GM18505 (cell line): ENCODE data around the gene LIG3.
"Not testable (repeated sequence)": the region's sequence is repeated elsewhere in the genome, so short reads cannot be mapped to it uniquely, and the experiment has no call there.

Source experiments
- ATAC-seq: cut with Tn5 transposase; IDR thresholded peaks from one replicate; pipeline ENCODE4 v1.9.1; 2021; ENCODE audit not compliant: unreplicated experiment
- POLR2A ChIP-seq: IDR thresholded peaks from 4 replicates; pipeline ENCODE4 v1.6.1; 2011; ENCODE audit warnings: borderline replicate concordance; ENCODE audit not compliant: insufficient read depth, insufficient read length; ENCODE audit errors: extremely low read depth

Gene LIG3

DNA sequence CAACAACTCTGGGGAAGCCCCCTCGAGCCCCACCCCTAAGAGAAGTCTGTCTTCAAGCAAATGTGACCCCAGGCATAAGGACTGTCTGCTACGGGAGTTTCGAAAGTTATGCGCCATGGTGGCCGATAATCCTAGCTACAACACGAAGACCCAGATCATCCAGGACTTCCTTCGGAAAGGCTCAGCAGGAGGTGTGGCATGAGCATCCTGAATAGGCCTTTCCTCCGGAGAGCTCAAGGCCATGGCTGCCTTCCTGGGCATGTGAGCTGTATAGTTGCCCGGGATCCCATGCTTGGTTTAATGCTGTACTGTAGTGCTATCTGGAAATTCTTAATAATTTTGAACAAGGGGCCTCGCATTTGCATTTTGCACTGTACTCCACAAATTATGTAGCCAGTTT is 9.2 kb downstream of the LIG3 start:
- ATAC-seq: no peak
- no peak for TF ChIP-seq POLR2A

DNA sequence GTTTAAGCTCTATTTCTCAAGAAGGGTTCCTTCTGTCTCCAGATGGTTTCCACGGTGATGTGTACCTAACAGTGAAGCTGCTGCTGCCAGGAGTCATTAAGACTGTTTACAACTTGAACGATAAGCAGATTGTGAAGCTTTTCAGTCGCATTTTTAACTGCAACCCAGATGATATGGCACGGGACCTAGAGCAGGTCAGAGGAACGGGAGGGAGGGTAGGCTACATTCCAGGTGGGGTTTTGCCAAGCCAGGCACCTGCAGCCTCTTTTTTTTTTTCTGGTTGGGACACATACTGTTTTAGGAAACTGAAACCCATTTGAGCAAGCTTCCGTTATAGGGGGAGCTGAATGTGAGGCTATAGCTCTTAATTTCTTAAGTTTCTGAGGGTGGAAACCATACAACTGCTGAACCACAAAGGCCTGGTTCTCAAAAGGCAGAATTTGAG is 10.6 kb downstream of the LIG3 start:
- ATAC-seq: no peak
- TF ChIP-seq POLR2A: no peak

DNA sequence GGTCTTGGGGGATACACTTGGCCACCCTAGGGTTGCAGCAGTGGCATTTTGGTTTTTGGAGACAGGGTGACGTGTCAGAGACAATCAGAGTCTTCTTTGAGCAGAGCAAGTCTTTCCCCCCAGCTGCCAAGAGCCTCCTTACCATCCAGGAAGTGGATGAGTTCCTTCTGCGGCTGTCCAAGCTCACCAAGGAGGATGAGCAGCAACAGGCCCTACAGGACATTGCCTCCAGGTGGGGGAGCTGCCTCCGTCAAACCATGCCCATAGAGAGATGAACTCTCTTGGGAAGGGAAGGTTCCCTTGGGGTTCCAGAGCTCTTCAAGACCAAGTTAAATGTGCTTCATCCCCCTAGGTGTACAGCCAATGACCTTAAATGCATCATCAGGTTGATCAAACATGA is 11.3 kb downstream of the LIG3 start:
- no peak for ATAC-seq
- TF ChIP-seq POLR2A: no peak

DNA sequence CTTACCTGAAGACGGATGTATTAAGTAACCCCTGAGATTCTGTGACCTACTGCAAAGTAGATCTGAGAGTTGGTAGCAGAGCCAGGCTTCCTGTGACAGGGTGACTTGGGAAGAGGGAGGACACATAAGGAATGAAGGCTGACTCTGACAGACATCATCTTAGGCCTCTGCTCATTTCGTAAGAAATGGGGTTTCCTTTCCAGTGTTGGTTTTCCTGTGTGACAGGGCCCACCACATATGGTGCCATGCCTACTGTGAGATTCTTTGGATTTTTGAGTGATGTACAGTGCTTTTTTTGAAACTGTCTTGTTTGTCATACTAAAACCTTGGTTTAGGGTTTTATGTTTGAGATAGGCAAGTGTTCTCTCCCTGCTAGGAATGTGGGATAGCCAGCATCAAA is 12.7 kb downstream of the LIG3 start:
- TF ChIP-seq POLR2A: no peak
- ATAC-seq: no peak

DNA sequence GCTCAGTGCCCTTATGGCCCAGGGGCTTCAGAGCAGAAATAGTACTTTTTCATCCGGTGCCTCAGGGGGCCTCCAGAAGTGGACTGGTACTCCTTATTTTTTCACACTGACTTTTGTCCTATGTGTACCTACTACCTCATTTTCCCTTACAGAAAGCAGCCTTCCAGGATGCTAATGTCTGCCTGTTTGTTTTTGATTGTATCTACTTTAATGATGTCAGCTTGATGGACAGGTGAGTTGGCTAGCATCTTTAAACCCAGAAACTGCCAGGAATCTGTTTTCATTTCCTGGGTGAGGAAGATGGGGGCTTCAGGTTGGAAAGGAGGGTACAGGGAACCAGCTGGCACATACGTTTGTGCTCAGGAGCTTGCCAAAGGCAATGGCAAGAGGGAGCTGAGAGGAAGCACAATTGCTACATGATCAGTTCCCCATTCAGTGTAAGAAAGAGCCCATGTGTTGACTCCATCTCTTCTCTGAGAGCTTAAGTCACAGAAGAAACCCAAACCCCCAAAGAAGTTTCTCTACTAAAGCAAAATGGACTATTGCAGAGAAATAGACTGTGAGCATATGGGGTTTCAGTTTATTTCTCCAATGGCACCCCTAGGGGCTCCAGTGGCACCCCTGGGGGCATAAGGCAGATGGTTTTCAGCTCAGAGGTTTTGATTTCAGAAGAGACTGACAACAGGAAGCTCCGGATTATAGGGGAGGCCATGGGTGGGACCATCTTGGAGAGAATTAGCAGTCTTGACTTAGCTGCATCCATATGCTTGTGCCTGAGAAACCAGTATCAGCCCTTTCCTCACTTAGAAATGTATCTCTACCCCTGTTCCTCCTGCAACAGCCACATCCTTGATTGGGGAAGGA is 16.3 kb downstream of the LIG3 start:
- ATAC-seq: no peak
- no peak for TF ChIP-seq POLR2A

DNA sequence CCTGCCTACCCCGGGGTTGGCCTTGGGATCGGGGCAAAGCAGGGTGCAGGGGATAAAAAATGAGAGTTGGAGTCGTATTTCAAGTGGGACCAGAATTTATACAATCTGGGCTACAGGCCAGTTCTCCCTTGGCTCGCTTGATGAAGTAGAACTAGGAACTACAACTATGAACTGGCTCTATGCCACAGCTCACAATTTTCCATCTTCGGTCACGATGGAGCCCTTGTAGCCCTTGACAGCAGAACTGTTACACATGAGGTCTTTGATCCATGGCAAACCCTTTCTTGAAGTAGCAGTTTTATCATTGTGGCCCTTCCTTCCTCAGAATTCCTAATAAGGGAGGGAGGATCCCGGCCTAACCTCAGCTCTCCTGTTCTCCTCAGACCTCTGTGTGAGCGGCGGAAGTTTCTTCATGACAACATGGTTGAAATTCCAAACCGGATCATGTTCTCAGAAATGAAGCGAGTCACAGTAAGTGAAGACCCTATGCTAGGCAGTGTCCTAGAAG is 17.1 kb downstream of the LIG3 start:
- ATAC-seq: no peak
- no peak for TF ChIP-seq POLR2A

DNA sequence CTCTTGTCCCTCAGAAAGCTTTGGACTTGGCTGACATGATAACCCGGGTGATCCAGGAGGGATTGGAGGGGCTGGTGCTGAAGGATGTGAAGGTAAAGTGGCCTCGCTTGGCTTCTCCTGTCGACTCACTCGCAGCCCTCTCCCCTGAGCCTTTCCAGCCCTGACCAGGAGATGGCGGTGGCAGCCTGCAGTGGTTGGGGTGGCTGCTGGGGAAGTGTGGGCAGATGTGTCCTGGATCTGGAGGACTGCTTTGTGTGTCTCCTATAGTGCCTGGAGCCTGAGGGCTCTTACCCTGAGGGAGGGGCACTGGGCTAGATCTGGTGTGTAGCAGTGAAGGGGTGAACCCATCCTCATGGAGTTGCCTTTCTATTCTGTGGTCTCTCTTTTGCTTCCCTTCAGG is 17.9 kb downstream of the LIG3 start:
- TF ChIP-seq POLR2A: no peak
- no peak for ATAC-seq

DNA sequence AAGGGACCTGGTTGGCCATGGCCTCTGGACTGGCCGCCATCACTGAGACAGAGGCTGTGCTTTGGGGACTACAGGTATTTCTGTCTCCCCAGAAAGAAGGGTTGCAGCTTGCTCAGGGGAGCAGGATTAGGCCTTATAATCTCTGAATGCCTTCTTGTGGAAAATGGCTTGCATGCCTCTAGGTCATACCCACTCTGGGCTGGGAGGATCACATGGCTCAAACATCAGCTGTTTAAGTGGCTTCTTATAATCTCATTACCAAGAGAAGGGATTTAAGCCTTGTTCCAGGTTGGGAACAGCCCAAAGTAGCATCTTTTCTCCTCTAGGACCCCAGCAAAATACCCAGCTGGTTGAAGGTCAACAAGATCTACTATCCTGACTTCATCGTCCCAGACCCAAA is 19.1 kb downstream of the LIG3 start:
- ATAC-seq: no peak
- no peak for TF ChIP-seq POLR2A

DNA sequence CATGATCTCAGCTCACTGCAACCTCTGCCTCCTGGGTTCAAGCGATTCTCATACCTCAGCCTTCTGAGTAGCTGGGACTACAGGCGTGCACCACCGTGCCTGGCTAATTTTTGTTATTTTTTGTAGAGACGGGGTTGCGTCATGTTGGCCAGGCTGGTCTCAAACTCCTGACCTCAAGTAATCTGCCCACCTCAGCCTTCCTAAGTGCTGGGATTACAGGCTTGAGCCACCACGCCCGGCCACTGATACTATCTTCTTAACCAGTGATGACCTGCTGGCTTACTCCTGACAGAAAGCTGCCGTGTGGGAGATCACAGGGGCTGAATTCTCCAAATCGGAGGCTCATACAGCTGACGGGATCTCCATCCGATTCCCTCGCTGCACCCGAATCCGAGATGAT is 20.7 kb downstream of the LIG3 start:
- ATAC-seq: not testable (repeated sequence)

DNA sequence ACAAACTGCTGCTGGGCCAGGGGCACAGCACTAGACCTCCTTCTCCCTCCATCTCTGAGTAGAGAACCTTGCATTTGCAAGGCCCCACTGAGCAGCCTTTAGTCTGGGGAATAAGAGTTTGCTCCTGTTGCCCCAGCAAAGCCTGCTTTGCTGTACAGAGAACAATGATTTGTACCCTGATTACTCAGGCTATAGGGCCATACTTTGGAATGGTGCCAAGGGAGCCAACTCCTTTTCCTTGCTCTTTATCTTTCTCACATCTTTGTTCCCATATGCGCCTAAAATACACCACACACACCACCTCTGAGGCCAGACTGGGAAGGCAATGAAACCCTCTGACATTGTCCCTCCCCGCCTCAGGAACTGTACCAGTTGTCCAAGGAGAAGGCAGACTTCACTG is 21.2 kb downstream of the LIG3 start:
- no peak for TF ChIP-seq POLR2A
- ATAC-seq: no peak

DNA sequence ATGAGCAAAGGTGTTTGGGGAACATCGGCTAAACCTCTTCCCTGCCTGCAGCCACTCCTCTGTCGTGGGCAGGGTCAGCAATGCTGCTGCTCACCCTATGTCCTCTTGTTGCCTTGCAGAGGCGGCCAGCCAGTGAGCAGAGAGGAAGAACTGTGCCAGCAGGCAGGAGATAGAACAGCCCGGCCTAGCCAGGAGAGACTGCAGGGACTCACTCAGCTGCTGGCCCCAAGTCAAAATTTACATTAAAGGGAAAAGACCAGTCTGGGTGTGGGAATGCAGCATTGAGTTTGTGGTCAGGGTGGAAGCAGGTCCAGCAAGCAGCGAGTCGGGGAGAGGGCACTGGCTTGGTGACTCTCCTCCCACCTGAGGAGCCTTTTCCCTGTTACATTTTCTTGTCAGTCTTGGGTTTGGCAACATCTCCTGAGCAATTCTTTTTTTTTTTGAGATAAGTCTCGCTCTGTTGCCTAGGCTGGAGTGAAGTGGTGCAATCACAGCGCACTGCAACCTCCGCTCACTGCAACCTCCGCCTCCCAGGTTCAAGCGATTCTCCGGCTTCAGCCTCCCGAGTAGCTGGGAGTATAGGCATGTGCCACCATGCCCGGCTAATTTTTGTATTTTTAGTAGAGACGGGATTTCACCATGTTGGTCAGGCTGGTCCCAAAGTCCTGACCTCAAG is 22.7 kb downstream of the LIG3 start:
- no peak for ATAC-seq
- TF ChIP-seq POLR2A: no peak

DNA sequence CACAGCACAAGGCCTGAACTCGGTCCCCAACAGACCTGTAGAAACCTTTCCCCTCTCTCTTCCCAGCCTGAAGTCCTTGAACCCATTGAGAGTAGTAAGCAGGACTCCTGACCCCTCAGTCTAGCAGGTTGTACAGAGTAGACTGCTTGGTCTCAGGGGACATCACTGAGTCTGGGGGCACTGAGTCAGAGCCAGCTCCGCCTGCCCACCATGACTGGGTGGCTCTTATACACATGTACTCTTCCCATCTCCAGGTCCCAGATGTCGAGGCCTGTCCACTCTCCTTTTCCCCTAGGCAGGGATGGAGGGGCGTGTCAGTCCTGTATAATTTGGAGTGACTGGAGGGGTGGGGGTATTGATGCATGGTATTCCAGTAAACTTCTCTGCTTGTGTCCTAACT is 23.5 kb downstream of the LIG3 start:
- TF ChIP-seq POLR2A: no peak
- no peak for ATAC-seq

DNA sequence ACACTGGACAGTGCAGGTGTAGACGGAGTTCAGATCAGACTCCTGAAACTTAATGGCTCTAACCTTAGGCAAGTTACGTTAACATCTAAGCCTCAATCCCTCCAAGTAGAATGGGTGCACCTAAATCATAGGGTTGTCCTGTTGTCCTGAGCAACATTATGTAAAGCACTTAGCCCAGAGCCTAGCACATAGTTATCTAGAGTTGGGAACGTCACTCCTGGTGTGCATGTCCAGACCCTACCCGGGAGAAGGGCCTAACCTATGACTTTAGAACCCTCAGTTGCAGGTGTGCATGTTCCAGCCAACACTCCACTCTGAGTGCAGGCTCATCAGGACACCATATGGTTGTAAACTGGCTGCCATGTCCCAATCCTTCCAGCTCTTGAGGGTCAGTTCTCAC is 26.0 kb downstream of the LIG3 start:
- ATAC-seq: no peak
- TF ChIP-seq POLR2A: no peak

DNA sequence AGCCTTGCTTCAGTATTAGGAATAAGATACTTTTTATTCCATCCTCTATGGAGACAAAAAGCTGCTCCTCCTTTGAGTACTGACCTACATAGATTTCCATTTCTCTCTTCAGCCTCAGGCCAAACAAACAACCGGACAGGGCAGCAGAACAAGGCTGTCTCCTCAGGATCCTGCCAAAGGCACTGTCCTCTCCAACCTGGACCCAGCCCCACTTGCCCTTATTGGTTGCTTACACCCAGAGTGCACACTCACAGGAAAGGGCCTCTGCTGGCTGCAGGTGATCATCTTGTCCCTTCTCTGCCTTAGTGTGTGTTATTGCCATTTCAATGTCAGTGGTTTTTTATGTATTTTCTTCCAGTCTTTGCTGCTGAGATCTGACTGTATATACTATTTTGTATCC is 26.6 kb downstream of the LIG3 start:
- no peak for TF ChIP-seq POLR2A

More for the DNA sequence above, 26.6 kb downstream of the LIG3 start:
- ATAC-seq: no peak
